Nephron progenitor cell (in vitro differentiated cells): ENCODE results near the gene KRT39.

Experiments used
- DNase-seq: peaks from one replicate; pipeline ENCODE4 v3.0.0; 2021
- H3K27ac Mint-ChIP-seq: 2 replicates; pipeline ENCODE4 v1.8.0; 2021; ENCODE audit warnings: mild to moderate bottlenecking, moderate library complexity, mixed read lengths
- H3K27me3 Mint-ChIP-seq: 2 replicates; pipeline ENCODE4 v1.8.0; 2021; ENCODE audit warnings: mild to moderate bottlenecking, low read depth, mixed read lengths; ENCODE audit not compliant: poor library complexity
- H3K36me3 Mint-ChIP-seq: 2 replicates; pipeline ENCODE4 v1.8.0; 2021; ENCODE audit warnings: low read depth, mixed read lengths
- H3K4me1 Mint-ChIP-seq: 2 replicates; pipeline ENCODE4 v1.8.0; 2021; ENCODE audit warnings: mixed read lengths
- H3K4me3 Mint-ChIP-seq: 2 replicates; pipeline ENCODE4 v1.8.0; 2021; ENCODE audit warnings: mild to moderate bottlenecking, moderate library complexity, mixed read lengths
- H3K9me3 Mint-ChIP-seq: 2 replicates; pipeline ENCODE4 v1.8.0; 2021; ENCODE audit warnings: mild to moderate bottlenecking, moderate library complexity, mixed read lengths
- CTCF ChIP-seq: fragments of 200-600 bp; sonication (generic); IDR thresholded peaks from 2 replicates; pipeline ENCODE4 v1.5.0; 2021; ENCODE audit warnings: antibody characterized with exemption

The KRT39 gene

GRCh38 chr17:40966848-40967247 lies at the start of gene KRT39:
Gene KRT39, minus strand, starts transcription at chr17:40966948. Its CDS starts 92 bp downstream, at chr17:40966856.
- H3K4me3 Mint-ChIP-seq, result no peak within 1 kb of the TSS
- no peaks in the 10 kb centered on the region for H3K36me3 Mint-ChIP-seq
- TF ChIP-seq CTCF, result no peak
- no peaks in the 10 kb centered on the region for H3K4me1 Mint-ChIP-seq
- no peak for DNase-seq
- peaks cover 4% of the 10 kb centered on the region for H3K27me3 Mint-ChIP-seq
- no peak within 1 kb of the TSS for H3K27ac Mint-ChIP-seq
- H3K9me3 Mint-ChIP-seq, result peaks cover 12% of the 10 kb centered on the region

- Mint-ChIP-seq H3K27ac (no peak overlapping the region), H3K36me3 (no peaks in the 10 kb centered on the region), H3K9me3 (no peaks in the 10 kb centered on the region), H3K4me3 (no peak overlapping the region), H3K27me3 (no peaks in the 10 kb centered on the region), H3K4me1 (no peaks in the 10 kb centered on the region)
- no peak for TF ChIP-seq CTCF
- no peak for DNase-seq
These were observed 48.7 kb upstream of the KRT39 start for GRCh38 chr17:41015454-41015853.

GRCh38 chr17:41013606-41014005 lies 46.9 kb upstream of the KRT39 start:
- DNase-seq, result no peak
- H3K27ac Mint-ChIP-seq, result no peak overlapping the region
- H3K9me3 Mint-ChIP-seq, result no peaks in the 10 kb centered on the region
- H3K4me1 Mint-ChIP-seq, result no peaks in the 10 kb centered on the region
- no peak for TF ChIP-seq CTCF
- H3K4me3 Mint-ChIP-seq, result no peak overlapping the region
- H3K27me3 Mint-ChIP-seq, result no peaks in the 10 kb centered on the region
- no peaks in the 10 kb centered on the region for H3K36me3 Mint-ChIP-seq

- Mint-ChIP-seq H3K4me1 (no peaks in the 10 kb centered on the region), H3K4me3 (no peak overlapping the region), H3K9me3 (no peaks in the 10 kb centered on the region), H3K36me3 (no peaks in the 10 kb centered on the region), H3K27me3 (no peaks in the 10 kb centered on the region), H3K27ac (no peak overlapping the region)
- TF ChIP-seq CTCF, result no peak
- DNase-seq, result no peak
These were observed 46.4 kb upstream of the KRT39 start for GRCh38 chr17:41013181-41013580.

- Mint-ChIP-seq H3K4me3 (no peak overlapping the region), H3K4me1 (no peaks in the 10 kb centered on the region), H3K9me3 (no peaks in the 10 kb centered on the region), H3K27me3 (no peaks in the 10 kb centered on the region), H3K36me3 (no peaks in the 10 kb centered on the region), H3K27ac (no peak overlapping the region)
- no peak for DNase-seq
- TF ChIP-seq CTCF, result no peak
These were observed 45.8 kb upstream of the KRT39 start for GRCh38 chr17:41012326-41013120.

GRCh38 chr17:41010441-41010840 lies 43.7 kb upstream of the KRT39 start:
- TF ChIP-seq CTCF, result no peak
- no peaks in the 10 kb centered on the region for H3K36me3 Mint-ChIP-seq
- no peak overlapping the region for H3K27ac Mint-ChIP-seq
- no peak overlapping the region for H3K4me3 Mint-ChIP-seq
- DNase-seq, result no peak
- H3K4me1 Mint-ChIP-seq, result no peaks in the 10 kb centered on the region
- H3K27me3 Mint-ChIP-seq, result no peaks in the 10 kb centered on the region
- no peaks in the 10 kb centered on the region for H3K9me3 Mint-ChIP-seq
